Stomach (tissue), 4 donors: ENCODE measurements around the gene FRZB.

Experiments used
- EP300 ChIP-seq: sonication (generic); formaldehyde crosslinking; IDR thresholded peaks from one replicate; pipeline ENCODE4 v1.6.1; 2017; ENCODE audit warnings: antibody characterized with exemption
- POLR2AphosphoS5 ChIP-seq, 3 donors: sonication (generic); formaldehyde crosslinking; IDR thresholded peaks; one replicate each; pipeline ENCODE4 v1.6.1; 2016; ENCODE audit warnings: antibody characterized with exemption in 3 of 3
- TF ChIP-seq, protein P1 (sequence below), 7 experiments: fragments of 450-650 bp in 4 of 7; fragments of 200-600 bp in 3 of 7; sonication (generic) in 3 of 7; IDR thresholded peaks; one replicate each; pipeline ENCODE4 v1.5.1; 2016 to 2019; ENCODE audit warnings: antibody characterized with exemption in 7 of 7, control low read depth in 2 of 7, mild to moderate bottlenecking in 1 of 7

- TF ChIP-seq, protein P1, sequence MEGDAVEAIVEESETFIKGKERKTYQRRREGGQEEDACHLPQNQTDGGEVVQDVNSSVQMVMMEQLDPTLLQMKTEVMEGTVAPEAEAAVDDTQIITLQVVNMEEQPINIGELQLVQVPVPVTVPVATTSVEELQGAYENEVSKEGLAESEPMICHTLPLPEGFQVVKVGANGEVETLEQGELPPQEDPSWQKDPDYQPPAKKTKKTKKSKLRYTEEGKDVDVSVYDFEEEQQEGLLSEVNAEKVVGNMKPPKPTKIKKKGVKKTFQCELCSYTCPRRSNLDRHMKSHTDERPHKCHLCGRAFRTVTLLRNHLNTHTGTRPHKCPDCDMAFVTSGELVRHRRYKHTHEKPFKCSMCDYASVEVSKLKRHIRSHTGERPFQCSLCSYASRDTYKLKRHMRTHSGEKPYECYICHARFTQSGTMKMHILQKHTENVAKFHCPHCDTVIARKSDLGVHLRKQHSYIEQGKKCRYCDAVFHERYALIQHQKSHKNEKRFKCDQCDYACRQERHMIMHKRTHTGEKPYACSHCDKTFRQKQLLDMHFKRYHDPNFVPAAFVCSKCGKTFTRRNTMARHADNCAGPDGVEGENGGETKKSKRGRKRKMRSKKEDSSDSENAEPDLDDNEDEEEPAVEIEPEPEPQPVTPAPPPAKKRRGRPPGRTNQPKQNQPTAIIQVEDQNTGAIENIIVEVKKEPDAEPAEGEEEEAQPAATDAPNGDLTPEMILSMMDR (IDR thresholded peaks at IDR 0.05), result no peak
- TF ChIP-seq POLR2AphosphoS5 (IDR thresholded peaks at IDR 0.05) (no peak), EP300 (no peak)
Measured at GRCh38 chr2:182904844-182905243, 38.4 kb upstream of the FRZB start.
